ENCODE measurements around the gene TOPORS.
"Not testable (repeated sequence)": the region's sequence is repeated elsewhere in the genome, so short reads cannot be mapped to it uniquely, and the experiment has no call there.

TOPORS gene

GRCh38 chr9:32552172-32552872 is at the start of gene TOPORS, which contains the start of gene SMIM27:
TOPORS (minus strand) TSS chr9:32552586; CDS start chr9:32552436, 150 bp downstream.
SMIM27 (plus strand) TSS chr9:32552327; CDS start chr9:32552435, 108 bp downstream.
- DNase-seq (ENCODE audit: low read depth): peak; percentile 87

GRCh38 chr9:32599021-32599420 is 46.6 kb upstream of the TOPORS start:
- DNase-seq (ENCODE audit: low read depth): not testable (repeated sequence)

- DNase-seq (ENCODE audit: low read depth): no peak
Observed at GRCh38 chr9:32596936-32597335, 44.5 kb upstream of the TOPORS start.

- no peak for DNase-seq (ENCODE audit: low read depth)
Observed at GRCh38 chr9:32596096-32596865, 43.9 kb upstream of the TOPORS start.

GRCh38 chr9:32590898-32591297 is 38.5 kb upstream of the TOPORS start:
- DNase-seq (ENCODE audit: low read depth): no peak

GRCh38 chr9:32590476-32590875 is 38.1 kb upstream of the TOPORS start:
- DNase-seq (ENCODE audit: low read depth): no peak

- no peak for DNase-seq (ENCODE audit: low read depth)
Observed at GRCh38 chr9:32589083-32589723, 36.8 kb upstream of the TOPORS start.

GRCh38 chr9:32587901-32588300 is 35.5 kb upstream of the TOPORS start:
- DNase-seq (ENCODE audit: low read depth): no peak

GRCh38 chr9:32584784-32585183 is 32.4 kb upstream of the TOPORS start:
- DNase-seq (ENCODE audit: low read depth): no peak

- no peak for DNase-seq (ENCODE audit: low read depth)
Observed at GRCh38 chr9:32581512-32582143, 29.2 kb upstream of the TOPORS start.

GRCh38 chr9:32580631-32581300 is 28.4 kb upstream of the TOPORS start:
- no peak for DNase-seq (ENCODE audit: low read depth)

GRCh38 chr9:32579706-32580331 is 27.4 kb upstream of the TOPORS start:
- DNase-seq (ENCODE audit: low read depth): peak; percentile 59

GRCh38 chr9:32578976-32579375 is 26.6 kb upstream of the TOPORS start:
- DNase-seq (ENCODE audit: low read depth): no peak

- DNase-seq (ENCODE audit: low read depth): no peak
Observed at GRCh38 chr9:32577316-32577715, 24.9 kb upstream of the TOPORS start.

- DNase-seq (ENCODE audit: low read depth): no peak
Observed at GRCh38 chr9:32574858-32575257, 22.5 kb upstream of the TOPORS start.

GRCh38 chr9:32573821-32574220 is 21.4 kb upstream of the TOPORS start:
- no peak for DNase-seq (ENCODE audit: low read depth)

GRCh38 chr9:32572900-32573523 is 20.6 kb upstream of the TOPORS start, which contains the start of gene NDUFB6:
NDUFB6 (minus strand) TSS chr9:32573159; CDS start chr9:32573060, 99 bp downstream.
- peak; percentile 92 for DNase-seq (ENCODE audit: low read depth)

- peak; percentile 72 for DNase-seq (ENCODE audit: low read depth)
Observed at GRCh38 chr9:32571969-32572899, 19.8 kb upstream of the TOPORS start.

- no peak for DNase-seq (ENCODE audit: low read depth)
Observed at GRCh38 chr9:32570262-32570661, 17.9 kb upstream of the TOPORS start.

GRCh38 chr9:32566770-32567169 is 14.4 kb upstream of the TOPORS start:
- DNase-seq (ENCODE audit: low read depth): no peak

All from activated T-cell treated with anti-CD3 and anti-CD28 coated beads for 24 hours (primary cell).